Kidney (tissue), 14 donors: ENCODE results near the gene GPHA2. TPM values are rescaled to one million over a fixed set of nuclear protein-coding genes. Genes with fewer than 3 reads are reported as not detected.
A peak's percentile ranks its signal among the peaks of the same experiment; 100 is the strongest.

Experiments
- DNase-seq, 5 donors: peaks; one replicate each; pipeline ENCODE4 v3.0.0-alpha.2; 2013 to 2020
- FAIRE-seq: peaks from 2 replicates; lab custom pipeline; 2012; peaks lifted over from hg19 to GRCh38; lab: Jason Lieb, UNC
- H3K27ac ChIP-seq, 2 donors: one replicate each; pipeline ENCODE4 v1.7.0; 2013; ENCODE audit warnings: low read depth in 2 of 2, low read length in 2 of 2, inconsistent platforms in 1 of 2
- H3K27me3 ChIP-seq: one replicate; pipeline ENCODE4 v1.7.1; 2013; ENCODE audit warnings: low read length, inconsistent platforms; ENCODE audit not compliant: control insufficient read depth, insufficient read depth
- H3K36me3 ChIP-seq, 3 donors: one replicate each; pipeline versions ENCODE4 v1.7.0 to v1.7.1; 2013; ENCODE audit warnings: low read length in 3 of 3, control low read depth in 1 of 3, inconsistent platforms in 1 of 3; ENCODE audit not compliant: insufficient read depth in 3 of 3, control insufficient read depth in 2 of 3
- H3K4me1 ChIP-seq, 3 donors: one replicate each; pipeline versions ENCODE4 v1.7.0 to v1.7.1; 2013; ENCODE audit warnings: low read length in 3 of 3, inconsistent platforms in 1 of 3, low read depth in 1 of 3; ENCODE audit not compliant: control insufficient read depth in 2 of 3, insufficient read depth in 2 of 3
- H3K4me3 ChIP-seq, 3 donors: one replicate each; pipeline versions ENCODE4 v1.7.0 to v1.8.1; 2013; ENCODE audit warnings: low read length in 3 of 3, control low read depth in 1 of 3, inconsistent platforms in 1 of 3
- H3K9ac ChIP-seq, 3 donors: one replicate each; pipeline versions ENCODE4 v1.7.0 to v1.7.1; 2013; ENCODE audit warnings: low read length in 3 of 3, control low read depth in 1 of 3, inconsistent platforms in 1 of 3
- H3K9me3 ChIP-seq, 3 donors: one replicate each; pipeline versions ENCODE4 v1.7.0 to v1.7.1; 2013; ENCODE audit warnings: low read length in 3 of 3, control low read depth in 1 of 3, inconsistent platforms in 1 of 3; ENCODE audit not compliant: control insufficient read depth in 2 of 3, insufficient read depth in 1 of 3
- CTCF ChIP-seq: IDR thresholded peaks from 3 replicates; pipeline ENCODE4 v1.5.1; 2012; ENCODE audit warnings: mild to moderate bottlenecking, moderate library complexity, borderline replicate concordance; ENCODE audit not compliant: insufficient read depth; ENCODE audit errors: extremely low read depth
- intact Hi-C: fragments of 100-400 bp; cut with DNase I; formaldehyde crosslinking; loops from one replicate; pipeline ENCODE4 v1.11.1; 2022
- polyA plus RNA-seq: library from polyadenylated mRNA; stranded (reverse); fragments of 350-450 nt; fragmentation: Illumina TruSeq; extraction: RNeasy Lipid Tissue Mini Kit (QIAGEN cat#74804); gene quantifications from one replicate; pipeline ENCODE4 v1.2.3, GENCODE V29; 2014; ENCODE audit warnings: low read depth, low replicate concordance; ENCODE audit not compliant: insufficient read depth
- total RNA-seq: library from RNA; stranded (reverse); fragmentation: NEBNext Ultra II Directional; extraction: Animal tissue kit (Norgen Biotek cat#: 25700); gene quantifications from one replicate; pipeline ENCODE4 v1.2.1, GENCODE V29; 2021
- donor health status: control.
- donor health status: control.
- donor health status: control.
- donor health status: control.
- donor health status: control.
- donor health status: DM: yes; HTN: yes; CAD: no.
- donor health status: Normal renal cell carcinoma (clear cell type).

The GPHA2 gene
- total and polyA plus RNA-seq, 2 donors from 2014 or later = 0.99 TPM; not detected in 1

- H3K4me1 ChIP-seq = peaks cover 0 to 28% (median 3%) of the 10 kb centered on the region in 3 donors
- intact Hi-C loops = loop anchor here (5.0 kb wide), 1 partner anchor 40 kb away; no protein-coding TSS in a partner anchor
- TF ChIP-seq CTCF = no peak
- H3K36me3 ChIP-seq = no peaks in the 10 kb centered on the region
- DNase-seq = no peak
- no peak for FAIRE-seq
- H3K27ac ChIP-seq = peak overlapping the region; percentile 27 to 57
- H3K9ac ChIP-seq = peak overlapping the region in 1 of 3 donors; percentile 58
- peak overlapping the region in 2 of 3 donors; percentile 68 to 69 for H3K4me3 ChIP-seq
- no peaks in the 10 kb centered on the region for H3K9me3 ChIP-seq
- H3K27me3 ChIP-seq = no peaks in the 10 kb centered on the region
Observed at GRCh38 chr11:64891880-64892279, 43.8 kb downstream of the GPHA2 start.

GRCh38 chr11:64891215-64891848, 44.4 kb downstream of the GPHA2 start:
- peak in 1 of 5 donors; percentile 47 for DNase-seq
- peak overlapping the region in 2 of 3 donors; percentile 28 to 68 for H3K4me3 ChIP-seq
- peaks cover 0 to 28% (median 3%) of the 10 kb centered on the region in 3 donors for H3K4me1 ChIP-seq
- peak overlapping the region in 1 of 2 donors; percentile 51 for H3K27ac ChIP-seq
- intact Hi-C loops = loop anchor here (5.0 kb wide), 1 partner anchor 39 kb away; no protein-coding TSS in a partner anchor
- no peaks in the 10 kb centered on the region for H3K9me3 ChIP-seq
- no peaks in the 10 kb centered on the region for H3K36me3 ChIP-seq
- no peak for FAIRE-seq
- H3K27me3 ChIP-seq = no peaks in the 10 kb centered on the region
- TF ChIP-seq CTCF = no peak
- no peak overlapping the region for H3K9ac ChIP-seq

GRCh38 chr11:64890522-64890939, 45.2 kb downstream of the GPHA2 start:
- H3K4me1 ChIP-seq = peaks cover 0 to 28% (median 3%) of the 10 kb centered on the region in 3 donors
- H3K27me3 ChIP-seq = no peaks in the 10 kb centered on the region
- H3K4me3 ChIP-seq = peak overlapping the region in 2 of 3 donors; percentile 28 to 68
- no peaks in the 10 kb centered on the region for H3K36me3 ChIP-seq
- peak overlapping the region in 1 of 2 donors; percentile 32 for H3K27ac ChIP-seq
- H3K9me3 ChIP-seq = no peaks in the 10 kb centered on the region
- intact Hi-C loops = loop anchor here (5.0 kb wide), 1 partner anchor 38 kb away; no protein-coding TSS in a partner anchor
- DNase-seq = no peak
- no peak for FAIRE-seq
- H3K9ac ChIP-seq = no peak overlapping the region
- TF ChIP-seq CTCF = no peak
